ENCODE data around the gene EEF1AKMT2.

The EEF1AKMT2 gene

DNA sequence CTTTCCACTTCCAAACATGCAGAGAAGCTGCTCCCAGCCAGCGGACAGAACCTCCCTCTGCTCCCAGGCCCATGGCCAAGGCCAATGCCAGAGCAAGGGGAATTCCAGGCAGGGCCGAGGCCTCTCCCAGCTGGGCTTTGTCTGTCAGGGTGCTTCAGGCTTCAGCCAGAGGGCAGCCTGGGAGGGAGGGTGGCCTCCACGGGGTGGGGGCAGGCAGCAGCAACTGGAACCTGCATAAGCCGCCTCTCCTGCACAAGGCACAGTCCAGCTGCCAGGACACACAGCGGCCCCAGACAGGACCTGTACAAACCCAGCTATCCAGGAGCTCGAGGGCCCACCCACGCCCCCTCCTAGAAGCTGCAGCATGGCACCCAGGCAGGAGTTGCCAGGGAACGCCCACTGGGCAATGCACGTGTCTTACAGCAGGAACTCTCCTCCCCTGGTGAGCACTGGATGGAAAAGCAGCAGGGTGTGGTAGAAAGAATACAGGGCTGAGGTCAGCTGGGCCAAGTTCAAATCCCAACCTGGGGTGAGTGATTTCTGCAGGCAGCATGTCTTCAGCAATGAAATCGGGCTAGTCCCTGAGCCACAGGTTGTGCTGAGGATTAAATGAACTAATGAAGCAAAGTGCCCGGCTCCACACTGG, 55.1 kb downstream of the EEF1AKMT2 start:
- no peak for DNase-seq

DNA sequence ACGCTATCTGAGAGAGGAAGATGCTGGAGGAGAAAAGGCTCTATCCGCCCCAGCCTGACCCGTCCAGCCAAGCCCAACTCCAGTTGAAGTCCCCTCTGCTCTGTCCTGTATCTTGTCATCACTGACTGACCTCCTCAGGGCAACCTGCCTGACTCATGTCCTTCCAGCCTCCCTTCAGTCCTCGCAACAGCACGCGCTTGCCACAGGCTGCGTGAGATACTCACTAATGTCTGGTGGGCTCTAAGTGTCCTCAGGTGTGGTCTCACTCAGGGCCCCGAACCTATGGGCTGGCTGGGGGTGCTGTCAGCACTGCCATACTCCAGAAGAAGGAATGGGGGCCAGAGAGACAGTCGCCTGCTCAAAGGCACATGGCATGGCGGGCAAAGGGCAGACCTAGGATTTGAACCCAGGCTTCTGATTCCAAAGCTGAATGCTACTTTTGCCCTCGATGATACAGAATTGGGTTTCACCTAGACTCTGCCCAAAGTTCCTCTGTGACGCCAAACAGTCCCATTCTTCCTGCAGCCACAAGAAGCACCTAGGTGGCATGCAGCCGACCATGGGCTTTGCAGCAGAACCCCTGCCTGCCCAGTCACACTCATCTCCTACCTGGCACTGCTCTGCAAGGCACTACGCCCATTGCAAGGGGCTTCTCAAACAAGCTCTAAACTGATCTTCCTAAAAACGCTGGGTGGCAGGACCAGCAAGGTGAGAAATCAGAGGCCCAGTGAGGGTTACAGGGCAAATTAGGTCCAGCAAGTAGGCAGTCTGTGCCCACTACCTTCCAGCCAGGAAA, 56.0 kb downstream of the EEF1AKMT2 start:
- DNase-seq: no peak

- DNase-seq: no peak
These were observed 57.1 kb downstream of the EEF1AKMT2 start for GRCh38 chr10:124734311-124735166.

- DNase-seq: no peak
These were observed 58.0 kb downstream of the EEF1AKMT2 start for GRCh38 chr10:124733571-124734245.

DNA sequence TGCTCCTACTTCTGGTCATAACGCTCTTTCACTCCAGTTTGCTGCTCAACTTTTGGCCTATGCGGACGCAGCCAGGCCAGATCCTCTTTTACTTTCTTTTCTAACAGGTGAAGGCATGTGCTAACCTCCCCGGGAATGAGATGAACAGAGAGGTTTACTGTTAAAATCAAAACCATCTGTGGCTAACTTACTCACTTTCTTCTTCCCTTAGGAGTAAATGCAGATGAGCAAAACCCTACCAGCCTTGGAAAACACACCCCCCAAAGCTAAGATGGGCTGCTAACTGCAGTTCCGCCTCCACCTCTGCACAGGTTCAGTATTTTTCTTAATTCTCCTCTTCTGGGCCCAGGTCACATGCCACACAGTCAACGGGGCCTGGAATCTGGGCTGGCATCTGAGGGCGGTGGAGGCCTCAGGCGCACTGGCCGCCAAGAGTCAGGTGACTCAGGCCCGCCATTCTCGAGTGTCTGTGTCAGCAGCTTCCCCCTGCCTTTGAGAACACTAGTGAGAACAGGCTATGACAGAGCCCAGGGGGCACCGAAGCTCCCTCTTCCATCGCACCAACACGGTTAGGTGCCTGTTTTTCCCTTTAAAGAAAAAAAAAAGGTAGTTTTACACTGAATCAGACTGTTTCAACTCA, 58.6 kb downstream of the EEF1AKMT2 start:
- peak; percentile 61 for DNase-seq

DNA sequence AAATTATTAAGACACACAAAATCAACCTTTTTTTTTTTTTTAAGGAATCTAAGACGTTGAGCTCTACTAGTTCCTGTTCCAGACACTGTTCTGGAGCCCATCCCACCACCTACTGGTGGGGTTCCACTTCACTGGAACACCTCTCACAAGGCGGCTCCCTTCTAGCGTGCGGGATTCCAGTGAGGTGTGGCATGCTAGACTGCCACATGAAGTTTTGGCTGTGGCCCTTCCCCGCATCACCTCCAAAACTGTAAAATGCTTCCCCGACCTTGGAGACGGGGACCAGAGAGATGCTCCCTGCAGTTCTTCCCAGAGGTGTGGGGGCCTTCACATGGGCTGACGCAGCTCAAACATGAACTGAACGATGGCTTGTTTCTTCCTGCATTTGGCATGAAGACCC, 60.1 kb downstream of the EEF1AKMT2 start:
- DNase-seq: no peak

DNA sequence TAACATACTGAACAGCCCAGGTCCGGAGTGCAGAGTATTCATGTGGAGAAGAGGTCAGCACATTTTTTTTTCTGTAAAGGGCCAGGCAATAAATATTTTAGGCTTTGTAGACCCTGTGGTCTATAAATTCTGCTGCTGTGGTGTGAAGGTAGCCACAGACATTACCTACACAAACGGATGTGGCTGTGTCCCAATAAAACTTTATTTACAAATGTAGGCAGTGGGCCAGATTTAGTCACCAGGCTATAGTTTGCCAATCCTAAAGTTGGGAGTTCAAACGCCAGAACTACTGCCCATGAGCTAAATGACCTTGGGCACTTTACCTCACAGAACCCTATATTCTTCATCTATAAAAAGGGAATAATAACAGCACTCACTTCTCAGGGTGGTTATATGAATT, 60.9 kb downstream of the EEF1AKMT2 start:
- no peak for DNase-seq

- DNase-seq: no peak
These were observed 62.6 kb downstream of the EEF1AKMT2 start for GRCh38 chr10:124728830-124729661.

DNA sequence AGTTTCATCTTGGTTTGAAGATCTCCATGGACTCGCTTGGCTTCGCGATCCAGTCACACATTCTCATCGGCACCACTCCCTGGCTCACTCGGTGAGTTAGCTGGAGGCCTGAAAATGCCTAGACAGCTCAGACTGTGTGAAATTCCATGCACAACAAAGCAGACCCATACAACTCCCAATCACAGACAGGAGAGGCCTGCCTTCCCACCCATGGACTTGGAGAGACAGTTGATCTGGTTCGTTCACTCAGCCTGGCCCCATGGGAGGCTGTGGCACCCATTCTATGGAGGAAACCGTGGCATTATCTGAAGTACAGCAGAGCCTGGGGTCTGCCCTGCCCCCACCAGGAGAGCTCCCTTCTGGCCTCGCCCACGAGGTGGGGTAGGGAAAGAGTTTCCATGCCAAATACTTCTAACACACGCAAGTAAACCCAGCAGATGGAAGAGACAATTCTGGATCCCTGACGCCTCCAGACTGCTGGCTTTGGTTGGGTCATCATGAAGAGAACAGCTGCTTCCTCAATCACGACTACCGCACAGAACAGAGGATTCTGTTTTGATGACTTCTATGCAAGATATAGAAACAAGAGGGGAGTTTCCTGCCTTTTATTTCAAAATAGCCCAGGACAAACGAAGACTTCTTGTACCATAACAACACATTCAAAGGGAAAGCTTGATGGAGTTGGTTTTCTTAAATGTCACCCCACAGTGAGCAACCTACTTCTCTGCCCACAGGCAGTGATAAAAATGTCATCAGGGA, 63.4 kb downstream of the EEF1AKMT2 start:
- DNase-seq: no peak

DNA sequence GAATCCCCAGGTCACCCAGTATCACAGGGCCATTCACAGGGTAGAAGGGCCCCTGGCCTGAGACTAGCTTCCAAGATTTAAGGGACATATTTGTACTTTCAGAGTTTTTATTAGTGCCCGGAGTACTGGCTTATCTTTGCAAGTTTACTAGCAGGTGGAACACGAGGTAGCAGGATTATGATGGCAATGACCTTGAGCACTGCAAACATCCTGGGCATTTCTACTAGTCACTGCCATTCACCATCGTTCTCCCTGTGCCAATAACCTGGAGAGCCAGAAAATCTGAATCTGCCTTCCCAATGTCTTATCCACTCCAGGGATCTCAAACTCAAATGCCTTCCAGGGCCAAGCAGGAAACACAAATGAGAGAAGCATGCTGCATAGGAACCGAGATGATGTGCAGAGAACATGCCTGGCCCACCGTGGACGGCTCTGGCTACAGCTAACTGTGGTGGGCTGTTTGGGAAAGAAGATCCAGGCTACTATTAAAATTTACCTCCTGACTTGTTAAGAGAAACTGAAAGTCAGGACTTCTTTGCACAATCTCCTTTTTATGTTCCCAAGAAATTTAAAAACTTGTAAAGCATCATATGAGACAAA, 64.2 kb downstream of the EEF1AKMT2 start:
- no peak for DNase-seq

DNA sequence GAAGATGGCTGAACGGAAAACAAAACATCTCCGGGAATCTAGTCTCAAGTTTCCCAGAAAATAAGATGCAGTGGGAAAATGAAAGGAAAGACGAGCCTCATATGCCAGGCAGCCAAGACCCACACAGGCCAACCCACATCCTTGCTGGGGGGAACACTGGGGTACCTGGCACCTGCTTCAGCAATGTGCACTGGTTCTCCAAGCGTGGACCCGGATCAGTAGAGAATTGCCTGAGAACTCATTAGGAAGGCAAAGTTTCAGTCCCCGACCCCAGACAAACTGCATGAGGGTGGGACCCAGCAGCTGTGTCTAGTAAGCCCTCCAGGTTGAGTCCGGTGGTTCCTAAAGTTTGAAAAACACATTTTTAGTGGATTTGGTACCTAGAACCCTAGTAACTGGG, 65.9 kb downstream of the EEF1AKMT2 start:
- no peak for DNase-seq

DNA sequence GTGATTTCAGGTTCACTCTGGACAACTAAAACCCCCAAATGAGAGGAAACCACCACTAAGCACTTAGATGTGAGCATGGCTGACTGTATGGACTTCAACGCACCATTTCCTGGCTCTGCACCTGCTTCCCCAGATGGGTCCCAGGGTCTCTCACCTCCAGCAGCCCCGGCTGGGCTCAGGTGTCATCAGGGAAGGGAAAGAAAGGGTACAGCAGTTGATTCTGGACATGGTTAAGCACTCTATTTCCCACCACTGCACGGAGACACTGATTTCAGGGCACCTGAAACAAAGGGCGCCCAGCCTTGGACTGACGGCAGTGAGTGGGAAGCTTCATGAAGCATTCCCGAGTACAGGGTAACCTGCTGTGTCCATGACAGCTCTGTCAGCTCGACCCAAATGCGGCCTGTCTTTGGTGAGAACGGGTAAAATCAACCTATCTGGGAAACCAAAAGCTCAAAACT, 66.5 kb downstream of the EEF1AKMT2 start:
- DNase-seq: no peak

DNA sequence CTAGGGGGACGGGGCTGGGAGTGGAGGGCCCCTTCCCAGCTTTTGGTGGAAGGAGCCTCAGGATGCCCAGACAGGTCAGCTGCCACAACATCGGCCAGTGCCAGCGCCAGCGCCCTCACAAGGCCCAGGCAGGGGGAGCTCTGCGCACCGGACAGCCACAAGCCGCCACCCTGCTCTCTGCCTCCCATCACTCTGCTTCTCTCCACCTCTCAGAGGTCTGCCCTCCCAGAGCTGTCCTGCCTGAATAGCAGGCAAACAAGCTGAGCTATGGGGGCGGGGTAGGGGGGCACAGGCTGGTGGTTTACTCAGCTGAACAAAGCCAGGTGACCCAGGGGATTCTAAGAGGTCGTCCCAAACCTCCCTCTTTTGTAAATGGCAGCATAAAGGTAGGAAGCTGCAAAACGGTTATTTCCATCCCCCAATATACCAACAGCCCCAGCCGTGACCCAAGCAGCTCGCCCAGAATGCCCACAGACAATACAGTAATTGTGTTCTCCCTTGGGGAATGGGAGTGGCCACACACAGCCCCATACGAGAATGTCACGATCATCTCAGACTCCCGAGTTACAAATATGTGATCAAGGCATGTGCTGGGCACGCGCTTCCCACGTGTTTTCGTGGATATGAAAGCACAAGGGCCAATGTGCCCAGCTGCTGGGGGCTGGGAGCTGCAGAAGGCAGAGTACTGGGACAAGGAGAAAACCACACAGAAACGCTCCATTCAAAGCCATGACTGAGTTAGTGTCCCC, 67.2 kb downstream of the EEF1AKMT2 start:
- DNase-seq: no peak

GRCh38 chr10:124723826-124724225, 67.9 kb downstream of the EEF1AKMT2 start:
- DNase-seq: no peak

GRCh38 chr10:124722798-124723783, 68.6 kb downstream of the EEF1AKMT2 start:
- peak; percentile 48 for DNase-seq

DNA sequence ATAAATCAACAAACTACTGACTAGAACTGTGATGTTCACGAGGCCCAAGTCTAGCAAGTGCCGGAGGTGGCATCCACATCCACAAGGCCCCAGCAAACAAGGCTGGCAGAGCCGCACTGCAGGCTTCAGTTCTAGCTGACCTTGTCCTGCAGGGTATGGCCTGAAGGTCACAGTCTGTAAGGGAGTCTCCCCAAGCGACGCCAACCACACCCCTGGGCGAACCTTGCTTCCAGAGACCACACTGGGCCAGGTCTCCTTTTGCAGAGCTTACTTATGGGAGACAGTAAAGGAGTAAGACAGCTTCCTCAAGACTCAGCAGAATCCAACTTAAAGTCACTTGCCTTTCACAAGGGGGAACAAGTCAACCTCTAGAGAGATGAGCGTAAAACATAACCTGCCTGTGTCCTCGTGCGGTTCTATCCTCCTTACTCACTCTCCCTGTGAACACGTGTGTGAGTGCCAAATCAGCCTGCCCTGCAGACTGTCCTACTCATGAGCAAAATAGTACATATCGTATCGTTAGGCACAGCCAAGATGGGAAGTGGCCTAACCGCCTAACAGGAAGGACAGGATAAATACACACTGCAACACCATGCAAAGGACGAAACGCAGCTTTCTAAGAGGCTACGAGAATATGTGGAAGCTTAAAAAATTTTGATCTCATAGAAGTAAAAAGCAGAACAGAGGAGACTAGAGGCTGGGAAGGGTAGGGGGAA, 70.2 kb downstream of the EEF1AKMT2 start:
- DNase-seq: no peak

GRCh38 chr10:124719213-124719851, 72.4 kb downstream of the EEF1AKMT2 start:
- peak; percentile 67 for DNase-seq
